SK-MEL-5 (cell line): Measurements from ENCODE around the gene CIB4. TPM values are rescaled to one million over a fixed set of nuclear protein-coding genes. Genes with fewer than 3 reads are reported as not detected.

ENCODE experiments used
- DNase-seq: peaks from one replicate; pipeline ENCODE4 v3.0.0-alpha.2; 2016; ENCODE audit warnings: low read depth, low spot score
- in situ Hi-C: cut with HindIII; loops from 2 replicates; pipeline ENCODE4 v1.10.0; 2016; ENCODE audit warnings: low sequenced_read_pairs, high pct_unique_total_duplicates, low pct_unique_long_range_greater_than_20kb
- total RNA-seq: library from RNA; depleted of rRNA; stranded (reverse); fragments of >200 nt; shearing (Covaris generic); gene quantifications from 2 replicates; pipeline ENCODE4 v1.2.3, GENCODE V29; 2014

Gene CIB4
- total RNA-seq, 1 experiment from 2014 or later, result not detected

DNA sequence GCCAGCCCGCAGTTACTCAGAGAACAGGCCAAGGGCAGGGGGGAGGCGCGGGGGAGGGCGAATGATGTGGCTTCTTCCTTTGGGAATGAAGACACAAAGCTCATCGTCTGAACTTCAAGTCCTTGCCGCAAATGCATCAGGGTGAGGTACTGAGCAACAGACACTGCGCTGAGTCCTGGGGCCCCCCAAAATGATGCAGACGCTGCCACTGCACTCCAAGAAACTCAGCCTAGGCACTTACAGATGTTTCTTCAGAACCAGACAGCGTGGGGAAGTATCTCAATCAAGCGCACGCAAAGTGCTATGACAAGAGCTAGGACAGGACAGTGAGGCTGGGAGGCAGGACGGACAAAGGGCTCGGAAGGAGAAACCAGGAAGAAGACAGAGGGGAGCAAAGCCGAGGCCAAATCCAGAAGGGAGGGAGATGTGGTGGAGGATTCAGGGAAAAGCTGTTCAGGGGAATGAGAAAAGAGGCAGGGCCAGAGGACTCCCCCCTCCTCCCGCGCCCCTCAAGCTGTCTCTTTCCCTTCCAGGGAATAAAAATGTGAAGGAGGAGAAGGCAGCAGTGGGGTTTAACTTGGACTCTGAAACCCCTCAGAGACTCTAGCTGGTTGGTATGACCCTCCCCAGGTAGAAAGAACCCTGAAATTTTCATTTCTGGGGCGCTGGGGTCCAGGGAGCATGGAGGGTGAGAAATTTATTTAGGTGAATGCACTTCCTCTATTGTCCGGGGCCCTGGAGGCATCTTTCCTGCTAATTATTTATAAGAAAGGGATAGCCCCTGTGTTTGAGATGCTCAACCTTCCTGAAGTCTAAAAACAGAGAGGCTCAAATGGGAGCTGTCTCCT, 34.9 kb downstream of the CIB4 start:
- no peak for DNase-seq
- in situ Hi-C loops, result no loop called here

DNA sequence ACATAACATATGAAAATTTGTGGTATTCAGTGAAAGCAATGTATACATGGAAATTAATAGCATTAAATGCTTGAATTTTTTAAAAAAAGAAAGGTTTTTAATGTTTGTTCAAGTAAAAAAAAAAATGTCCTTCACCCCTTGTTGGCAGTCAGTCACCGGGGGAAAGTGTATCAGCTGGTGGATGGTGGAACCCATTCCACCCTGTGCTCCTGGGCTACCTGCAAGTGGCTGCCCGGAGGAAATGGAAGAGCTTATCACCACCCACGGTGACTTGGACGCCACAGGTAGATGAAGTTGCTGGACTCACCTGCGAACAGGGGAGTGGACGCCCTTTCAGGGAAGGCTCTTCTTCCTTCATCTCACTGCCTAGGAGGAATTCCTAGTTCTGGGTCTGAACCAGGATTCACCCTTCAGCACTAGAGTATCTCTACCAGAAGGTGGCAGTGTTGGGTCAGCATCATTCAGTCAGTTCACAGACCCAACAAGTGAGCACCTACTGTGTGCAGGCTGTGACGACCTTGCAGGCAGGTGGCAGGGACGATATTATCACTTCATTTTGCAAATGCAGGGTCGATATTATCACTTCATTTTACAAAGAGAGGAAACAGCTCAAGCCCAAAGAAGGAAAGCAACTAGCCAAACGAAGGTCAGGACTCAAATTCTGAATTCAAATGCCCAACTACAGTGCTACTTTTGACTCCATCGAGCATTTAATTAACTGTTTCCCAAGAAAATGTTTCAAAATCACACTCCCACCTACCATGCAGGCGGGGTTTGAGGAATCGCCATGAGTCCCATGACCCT, 35.8 kb downstream of the CIB4 start:
- DNase-seq, result peak; percentile 75
- in situ Hi-C loops, result no loop called here

DNA sequence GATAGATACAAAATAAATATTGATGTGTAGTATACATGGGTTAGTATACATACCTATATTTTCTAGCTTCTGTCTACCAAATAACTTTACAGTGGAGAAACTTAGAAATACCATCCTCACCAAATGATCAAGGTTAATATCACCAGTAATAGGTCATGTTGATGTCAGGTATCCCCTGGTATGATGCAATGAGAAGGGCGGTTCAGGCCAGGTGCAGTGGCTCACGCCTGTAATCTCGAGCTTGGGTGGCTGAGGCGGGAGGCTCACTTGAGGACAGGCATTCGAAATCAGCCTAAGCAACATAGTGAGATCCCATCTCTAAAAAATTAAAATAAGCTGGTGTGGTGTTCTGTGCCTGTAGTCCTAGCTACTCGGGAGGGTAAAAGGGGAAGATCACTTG, 38.6 kb downstream of the CIB4 start:
- no peak for DNase-seq
- in situ Hi-C loops, result no loop called here

DNA sequence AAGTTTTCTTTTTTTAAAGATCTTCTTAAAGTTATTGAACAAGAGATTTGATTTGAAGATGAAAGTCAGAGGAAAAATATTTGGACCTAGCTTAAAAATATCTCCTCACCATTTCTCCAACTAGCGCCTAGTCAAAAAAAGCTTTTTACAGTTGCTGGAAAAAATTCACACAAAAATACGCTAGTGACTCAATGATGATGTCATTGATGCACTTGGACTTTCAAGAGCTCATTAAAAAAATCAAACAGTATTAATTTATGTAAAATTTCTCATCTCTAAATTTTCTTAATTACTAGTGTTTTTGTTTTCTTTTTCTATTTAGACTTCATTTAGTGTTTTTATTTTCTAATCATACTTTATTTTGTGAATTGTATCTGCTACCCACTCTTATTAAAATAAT, 41.8 kb downstream of the CIB4 start:
- in situ Hi-C loops, result no loop called here
- DNase-seq, result no peak

DNA sequence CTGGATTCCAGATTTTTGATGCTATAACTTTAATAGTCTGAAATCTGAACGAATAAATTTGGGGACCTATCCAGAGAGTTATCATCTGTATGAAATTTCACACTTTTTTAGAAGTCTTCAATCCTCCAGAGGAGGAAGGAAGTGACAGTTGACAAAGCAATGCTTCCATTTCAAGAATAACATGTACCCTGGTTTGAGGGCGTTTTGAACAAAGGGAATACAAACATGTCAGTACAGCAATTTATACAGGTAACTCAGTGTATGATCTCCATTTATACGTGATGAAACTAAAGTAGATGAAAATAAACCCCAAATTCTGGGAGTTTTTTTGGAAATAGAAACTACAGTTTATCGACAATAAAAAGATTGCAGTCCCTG, 42.2 kb downstream of the CIB4 start:
- in situ Hi-C loops, result no loop called here
- no peak for DNase-seq

DNA sequence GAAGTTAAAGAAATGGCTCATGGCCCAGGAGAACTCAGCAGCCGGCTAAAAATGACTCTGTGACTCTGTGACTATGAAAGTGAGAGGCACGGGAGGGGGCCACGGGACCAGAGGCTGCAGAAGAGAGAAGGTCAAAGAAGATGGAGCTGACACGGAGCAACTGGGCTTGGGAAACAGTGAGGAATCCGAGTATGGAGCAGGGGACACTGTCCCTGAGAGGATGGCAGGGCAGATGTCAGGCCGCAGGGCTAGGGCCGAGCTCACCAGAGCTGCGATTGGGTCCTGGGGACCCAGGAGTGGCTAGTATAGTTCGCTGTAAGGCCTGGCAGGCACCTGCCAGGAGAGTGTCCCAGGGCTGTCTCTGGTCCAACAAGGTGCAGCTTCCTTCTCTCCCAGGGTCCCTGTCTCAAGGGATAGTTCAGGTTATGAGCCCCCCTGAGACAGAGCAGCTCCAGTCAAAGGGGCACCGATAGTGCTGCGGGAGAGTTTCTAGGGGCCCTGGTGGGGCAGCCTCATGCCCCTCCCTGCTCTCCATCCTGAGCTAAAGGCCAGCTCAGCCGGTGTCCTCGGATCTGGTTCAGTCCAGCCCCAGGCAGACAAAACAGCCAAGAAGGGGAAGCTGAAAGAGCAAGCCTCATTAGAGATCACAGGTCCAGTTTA, 42.7 kb downstream of the CIB4 start:
- in situ Hi-C loops, result no loop called here
- DNase-seq, result no peak

DNA sequence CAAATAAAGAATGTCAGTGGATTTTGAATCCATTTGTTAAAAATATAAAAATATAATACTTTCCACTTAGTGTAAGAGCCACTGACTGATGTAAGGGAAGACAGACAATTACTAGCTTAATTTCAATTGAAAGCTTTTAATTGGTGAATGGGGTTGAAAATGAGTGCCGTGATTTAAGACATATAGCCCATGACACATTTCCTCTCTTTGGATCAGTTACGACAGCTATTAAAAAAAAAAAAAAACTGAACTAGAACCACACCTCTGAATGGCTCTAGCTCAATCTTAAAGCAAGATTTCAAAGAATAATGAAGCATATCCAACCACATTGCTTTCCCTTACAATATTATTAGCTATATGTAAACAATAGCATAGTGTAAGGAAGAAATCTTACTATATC, 44.0 kb downstream of the CIB4 start:
- no peak for DNase-seq
- in situ Hi-C loops, result no loop called here

DNA sequence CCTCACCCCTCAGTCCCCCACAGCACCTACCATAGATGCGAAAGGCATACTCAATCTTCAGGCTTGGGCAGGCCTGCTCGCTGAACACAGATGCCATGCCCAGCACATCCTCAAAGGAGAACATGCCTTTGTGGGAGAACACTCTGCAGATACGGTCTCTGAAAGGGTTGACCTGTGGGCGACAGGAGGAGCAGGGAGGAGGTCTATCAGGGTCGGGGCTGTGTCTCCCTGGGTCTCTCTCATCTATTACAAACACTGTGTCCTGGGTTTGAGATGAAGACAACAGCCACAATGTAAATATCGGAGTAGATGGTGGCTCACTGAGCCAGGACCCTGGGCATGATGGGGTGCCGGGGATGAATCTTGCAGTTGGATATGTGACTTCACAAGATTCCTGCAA, 46.0 kb downstream of the CIB4 start:
- in situ Hi-C loops, result no loop called here
- DNase-seq, result no peak

DNA sequence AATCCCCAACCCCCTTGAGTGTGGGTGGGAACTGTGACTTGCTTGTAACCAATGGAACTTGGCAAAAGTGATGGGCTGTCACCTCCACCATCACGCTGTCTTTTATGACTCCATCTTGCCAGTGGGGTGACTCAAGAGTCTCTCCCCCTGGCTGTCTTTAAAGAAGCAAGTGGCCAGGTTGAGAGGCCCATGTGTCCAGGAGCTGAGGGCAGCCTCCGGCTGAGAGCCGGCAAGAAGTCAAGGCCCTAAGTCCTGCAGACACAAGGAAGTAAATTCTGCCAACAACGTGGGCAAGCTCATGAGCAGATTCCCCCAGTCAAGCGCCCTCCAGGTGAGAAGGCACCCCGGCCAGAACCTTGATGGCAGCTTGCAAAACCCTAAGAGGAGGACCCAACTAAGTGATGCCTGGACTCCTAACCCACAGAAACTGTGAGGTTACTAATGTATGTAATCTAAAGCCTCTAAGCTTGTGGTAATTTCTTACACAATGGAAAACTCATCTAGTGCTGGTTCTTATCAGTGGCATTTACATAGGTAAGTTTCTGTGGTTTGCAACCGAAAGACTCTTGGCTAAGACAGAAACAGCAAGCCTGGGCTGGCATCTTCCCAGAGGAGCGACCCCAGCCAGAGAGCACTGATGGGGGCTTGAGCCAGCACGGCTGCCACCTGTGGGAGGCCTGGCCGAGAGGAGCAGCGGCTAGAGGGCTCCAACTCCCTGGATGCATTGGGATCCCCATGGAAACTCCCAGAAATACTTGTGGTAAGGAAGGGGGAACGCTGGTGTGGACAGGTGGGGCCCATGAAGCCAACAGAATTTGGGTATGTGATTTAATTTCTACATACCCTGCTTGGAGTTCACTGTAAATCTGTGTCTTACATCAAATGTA, 49.3 kb downstream of the CIB4 start:
- in situ Hi-C loops, result no loop called here
- no peak for DNase-seq

DNA sequence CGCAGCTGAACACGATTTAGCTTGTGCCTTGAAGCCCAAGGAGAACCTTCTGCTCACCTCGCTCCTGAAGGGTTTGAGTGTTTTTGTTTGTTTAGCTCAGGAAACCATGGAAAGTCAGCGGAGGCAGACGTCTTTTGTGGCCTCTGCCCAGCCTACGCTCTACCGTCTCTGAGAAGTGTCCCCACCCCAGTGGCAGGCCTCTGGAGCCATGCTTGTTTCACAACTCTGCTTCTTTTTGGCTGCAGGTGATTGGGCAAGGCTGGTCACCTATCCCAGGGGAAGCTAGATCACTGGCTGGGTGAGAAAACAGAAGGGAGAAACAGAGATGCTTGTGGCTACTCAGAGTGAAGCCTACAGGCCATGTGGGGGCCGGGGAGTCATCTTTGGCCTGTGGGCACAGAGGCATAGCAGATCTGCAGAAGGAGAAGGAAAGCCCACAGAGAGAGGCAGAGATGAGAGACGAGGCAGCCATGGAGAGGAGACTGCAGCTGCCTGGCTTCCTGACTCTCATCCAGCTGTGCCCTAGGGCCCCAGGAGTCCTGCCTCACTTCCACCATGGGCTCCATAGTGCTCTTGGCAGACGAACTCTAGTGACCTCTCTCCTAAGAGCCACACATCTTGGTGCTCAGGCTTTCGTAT, 50.1 kb downstream of the CIB4 start:
- no peak for DNase-seq
- in situ Hi-C loops, result no loop called here

DNA sequence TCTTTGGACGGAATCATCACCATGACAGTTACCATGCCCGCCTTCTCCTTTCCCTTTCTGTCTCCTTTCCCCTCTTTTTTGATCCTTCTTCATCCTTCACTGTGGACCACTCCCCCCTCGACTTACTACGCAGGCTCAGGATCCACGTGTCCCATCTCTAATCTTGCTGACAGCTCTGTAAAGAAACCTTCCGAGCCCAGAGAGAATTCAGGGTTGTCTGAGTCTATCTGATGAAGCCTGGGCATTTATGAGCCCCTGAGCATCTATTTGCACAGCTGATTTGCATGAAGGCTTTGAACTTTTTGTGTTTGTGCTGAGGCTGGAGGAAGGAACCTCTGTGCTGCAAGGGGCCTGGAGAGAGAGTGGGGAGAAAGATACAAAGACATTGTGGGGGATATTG, 50.7 kb downstream of the CIB4 start:
- in situ Hi-C loops, result no loop called here

DNA sequence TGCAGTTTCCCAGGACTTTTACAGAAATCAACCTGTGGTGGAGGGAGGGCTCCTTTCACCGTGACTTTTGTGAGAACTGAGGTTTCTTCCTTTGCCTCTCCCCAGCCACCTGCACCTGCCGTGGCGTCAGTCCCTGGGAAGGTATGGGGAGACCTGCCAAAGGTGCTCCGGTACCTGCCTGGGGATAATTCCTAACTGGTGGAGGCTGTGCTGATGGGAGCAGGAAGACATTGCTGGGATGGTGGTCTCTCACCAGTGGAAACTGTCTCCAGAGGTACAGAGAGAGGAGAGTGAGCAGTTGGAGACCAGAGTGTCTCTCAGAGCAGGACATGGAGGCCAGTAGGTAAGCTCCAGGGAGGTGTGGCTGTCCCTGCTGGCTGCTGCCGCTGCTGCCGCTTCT, 52.6 kb downstream of the CIB4 start:
- no peak for DNase-seq
- in situ Hi-C loops, result no loop called here

More for the DNA sequence above, 50.7 kb downstream of the CIB4 start:
- no peak for DNase-seq

DNA sequence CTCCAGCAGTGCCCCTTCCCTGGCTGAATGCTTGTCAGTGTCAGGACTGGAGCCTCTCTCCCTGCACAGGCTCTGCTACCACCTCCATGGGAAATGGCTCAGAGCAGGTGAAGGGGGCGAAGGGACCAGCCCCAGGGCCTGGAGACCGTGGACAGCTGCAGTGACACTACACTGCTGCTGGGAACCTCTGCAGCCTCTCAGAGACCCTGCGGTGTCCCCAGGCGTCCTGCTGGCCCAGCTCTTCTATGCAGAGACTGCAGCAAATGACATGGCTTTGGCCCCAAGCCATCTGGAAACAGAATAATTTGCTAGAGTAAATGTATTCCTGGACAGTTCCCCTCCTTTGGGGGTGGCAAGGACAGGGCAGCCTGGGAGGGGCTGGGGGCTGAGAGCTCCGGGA, 53.2 kb downstream of the CIB4 start:
- no peak for DNase-seq
- in situ Hi-C loops, result no loop called here

DNA sequence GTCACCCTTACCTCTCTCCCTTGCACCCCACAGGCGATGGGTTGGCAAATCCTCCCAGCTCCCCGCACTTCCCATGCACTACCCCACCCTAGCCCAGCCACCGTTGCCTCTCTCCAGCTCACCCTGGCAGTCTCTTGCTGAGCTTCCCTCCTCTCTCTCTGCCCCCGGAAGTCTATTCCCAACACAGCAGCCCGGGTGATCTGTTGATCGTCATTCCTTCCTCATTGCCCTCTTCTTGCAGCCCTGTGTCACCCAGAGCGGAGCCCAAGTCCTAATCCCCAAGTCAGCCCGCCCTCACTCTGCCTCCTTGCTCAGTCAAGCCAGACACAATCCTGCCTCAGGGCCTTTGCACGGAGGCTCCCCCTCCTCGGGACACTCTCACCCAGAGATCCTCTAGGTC, 55.2 kb downstream of the CIB4 start:
- no peak for DNase-seq
- in situ Hi-C loops, result no loop called here

DNA sequence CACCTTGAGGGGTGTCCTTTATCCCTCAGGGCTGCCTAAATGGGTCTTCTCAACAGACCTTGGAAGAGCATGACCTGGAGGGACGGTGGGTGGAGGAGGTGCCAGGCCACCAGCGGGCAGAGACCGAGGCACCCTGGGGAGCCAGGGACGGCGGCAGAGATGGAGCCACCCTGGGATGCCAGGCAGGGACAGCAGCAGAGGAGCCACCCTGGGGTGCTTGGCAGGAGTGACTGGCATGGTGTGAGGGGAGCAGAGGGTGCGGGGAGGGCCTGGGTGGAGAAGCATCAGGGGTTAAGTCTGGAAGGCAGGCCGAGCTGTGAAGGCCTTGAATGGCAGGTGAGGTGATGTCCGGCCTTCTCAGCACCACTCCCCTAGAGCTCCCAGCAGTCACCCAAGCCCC, 56.1 kb downstream of the CIB4 start:
- DNase-seq, result no peak
- in situ Hi-C loops, result no loop called here

DNA sequence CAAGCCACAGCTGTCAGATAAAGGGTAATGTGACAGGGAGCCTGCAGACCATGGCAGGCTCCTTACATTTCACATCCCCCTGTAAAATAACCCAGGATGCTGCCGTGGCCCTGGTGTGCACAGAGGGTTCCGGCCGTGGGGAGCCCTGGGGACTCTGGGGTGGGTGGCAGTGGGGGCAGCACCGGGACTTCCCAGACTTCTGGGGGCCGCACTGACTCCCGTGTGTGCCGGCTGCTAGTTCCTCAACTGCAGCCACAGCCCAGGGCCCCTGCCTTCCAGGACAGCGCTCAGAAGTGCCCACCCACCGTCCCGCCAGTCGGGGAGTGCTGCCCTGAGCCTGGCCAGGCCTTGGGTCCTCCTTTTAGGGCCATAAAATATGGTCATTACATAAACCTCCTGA, 56.5 kb downstream of the CIB4 start:
- in situ Hi-C loops, result no loop called here
- no peak for DNase-seq

DNA sequence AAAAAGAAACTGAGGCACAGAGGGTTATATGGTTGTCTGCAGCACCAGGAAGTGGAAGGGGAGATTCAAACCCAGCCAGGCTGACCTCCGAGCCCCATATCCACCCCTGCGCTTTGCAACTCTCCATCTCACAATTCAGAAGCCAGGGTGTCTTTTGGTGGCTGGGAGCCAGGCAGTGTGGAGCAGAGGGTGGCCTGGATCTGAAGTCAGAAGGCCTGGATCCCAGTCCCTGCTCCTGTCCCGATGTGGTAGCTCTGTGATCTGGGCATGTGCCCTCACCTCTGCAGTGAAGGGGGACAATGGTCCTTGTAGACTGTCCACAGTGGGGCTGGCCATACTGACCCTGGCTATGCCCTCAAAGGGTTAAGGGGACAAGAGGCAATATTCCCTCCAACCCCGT, 57.0 kb downstream of the CIB4 start:
- no peak for DNase-seq
- in situ Hi-C loops, result no loop called here
